ENCODE results near the gene P2RX1.
"Not testable (repeated sequence)": the region's sequence is repeated elsewhere in the genome, so short reads cannot be mapped to it uniquely, and the experiment has no call there.

Gene P2RX1

DNA sequence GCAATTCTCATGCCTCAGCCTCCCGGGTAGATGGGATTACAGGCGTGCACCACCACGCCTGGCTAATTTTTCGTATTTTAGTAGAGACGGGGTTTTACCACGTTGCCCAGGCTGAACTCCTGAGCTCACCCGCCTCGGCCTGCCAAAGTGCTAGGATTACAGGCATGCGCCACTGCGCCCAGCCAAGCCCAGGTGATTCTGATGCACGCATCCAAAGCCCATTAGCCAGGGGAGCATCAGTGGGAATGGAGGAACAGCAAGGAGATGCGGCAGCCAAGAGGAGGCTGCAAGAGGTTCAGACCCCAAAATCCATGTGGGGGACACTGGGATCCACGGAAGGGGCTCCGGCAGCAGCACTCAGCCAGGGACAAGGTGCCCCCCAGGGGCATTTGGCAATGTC is 35.9 kb upstream of the P2RX1 start:
- no peak for DNase-seq (ENCODE audit: low read depth in 2 of 2)

DNA sequence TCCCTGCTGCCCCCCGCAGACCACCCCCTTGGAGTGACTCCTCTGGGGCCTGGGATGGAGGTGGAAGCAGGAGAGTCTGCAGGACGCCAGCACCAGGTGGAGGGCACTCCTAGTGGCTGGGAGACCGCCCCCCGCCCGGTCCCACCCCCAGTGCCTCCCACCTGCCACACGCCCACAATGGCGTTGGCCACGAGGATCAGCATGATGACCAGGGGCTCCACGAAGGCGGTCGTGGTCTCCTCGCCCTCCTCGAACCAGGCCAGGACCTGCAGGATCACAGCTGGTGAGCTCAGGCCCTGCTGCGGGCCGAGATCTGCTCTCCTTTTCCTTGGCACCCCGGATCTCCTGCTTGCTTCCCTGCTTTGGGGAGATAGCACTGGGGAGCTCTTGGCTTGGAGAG is 35.2 kb upstream of the P2RX1 start:
- no peak for DNase-seq (ENCODE audit: low read depth in 2 of 2)

GRCh38 chr17:3951003-3951402 is 34.7 kb upstream of the P2RX1 start:
- DNase-seq (ENCODE audit: low read depth in 2 of 2): no peak

- DNase-seq (ENCODE audit: low read depth in 2 of 2): no peak
Observed at GRCh38 chr17:3950584-3950983, 34.3 kb upstream of the P2RX1 start.

- DNase-seq (ENCODE audit: low read depth in 2 of 2): no peak
Observed at GRCh38 chr17:3949418-3949817, 33.2 kb upstream of the P2RX1 start.

DNA sequence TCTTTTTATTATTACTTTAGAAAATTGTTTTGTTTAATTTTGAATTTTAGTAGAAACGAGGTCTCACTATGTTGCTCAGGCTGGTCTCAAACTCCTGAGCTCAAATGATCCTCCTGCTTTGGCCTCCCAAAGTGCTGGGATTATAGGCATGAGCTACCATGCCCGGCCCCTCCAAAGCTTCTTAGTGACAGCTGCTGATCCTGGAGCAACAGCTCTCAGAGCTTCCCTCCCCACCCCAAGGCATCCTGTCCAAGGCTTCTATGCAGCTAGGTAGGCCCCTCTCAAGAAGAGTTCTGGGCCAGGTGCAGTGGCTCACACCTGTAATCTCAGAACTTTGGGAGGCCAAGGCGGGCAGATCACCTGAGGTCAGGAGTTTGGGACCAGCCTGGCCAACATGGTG is 32.3 kb upstream of the P2RX1 start:
- DNase-seq (ENCODE audit: low read depth in 2 of 2): not testable (repeated sequence)

DNA sequence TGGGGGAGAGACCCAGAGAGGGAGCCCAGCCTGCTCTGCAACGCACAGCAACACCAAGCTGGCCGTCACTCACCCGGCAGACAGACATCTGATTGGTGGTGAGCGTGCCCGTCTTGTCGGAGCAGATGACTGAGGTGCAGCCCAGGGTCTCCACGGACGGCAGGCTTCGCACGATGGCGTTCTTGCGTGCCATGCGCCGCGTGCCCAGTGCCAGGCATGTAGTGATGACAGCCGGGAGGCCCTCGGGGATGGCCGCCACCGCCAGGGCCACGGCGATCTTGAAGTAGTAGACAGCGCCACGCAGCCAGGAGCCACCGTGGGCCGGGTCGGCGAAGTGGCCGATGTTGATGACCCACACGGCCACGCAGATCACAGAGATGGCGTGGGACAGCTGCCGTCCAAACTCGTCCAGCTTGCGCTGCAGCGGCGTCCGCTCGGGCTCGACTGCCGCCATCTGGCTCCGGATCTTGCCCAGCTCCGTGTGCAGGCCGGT is 31.1 kb upstream of the P2RX1 start:
- DNase-seq (ENCODE audit: low read depth in 2 of 2): no peak

DNA sequence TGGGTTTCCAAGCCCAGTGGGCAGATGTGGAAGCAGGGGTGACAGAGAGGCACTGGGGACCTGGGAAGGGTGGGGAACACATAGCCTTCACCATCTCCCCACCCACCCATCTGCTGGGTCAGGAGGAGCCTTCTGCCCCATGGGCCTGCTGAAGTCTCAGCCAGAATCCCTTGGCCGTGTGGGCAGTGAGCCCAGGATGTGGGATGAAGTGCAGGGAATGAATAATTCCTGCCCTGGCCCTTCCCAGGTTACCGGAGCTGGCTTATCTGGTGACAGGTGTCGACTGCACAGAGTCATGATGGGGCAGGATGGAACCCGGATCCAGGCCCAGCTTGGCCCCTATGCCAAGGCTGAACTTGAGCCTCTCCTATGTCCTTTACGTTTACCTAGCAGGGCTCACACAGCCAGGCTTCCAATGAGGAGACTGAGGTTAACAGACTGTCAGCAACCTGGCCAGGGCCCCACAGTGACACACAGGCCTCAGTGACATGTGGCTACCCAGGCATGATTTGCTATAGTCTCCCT is 30.5 kb upstream of the P2RX1 start:
- DNase-seq (ENCODE audit: low read depth in 2 of 2): no peak

GRCh38 chr17:3944485-3945388 is 28.5 kb upstream of the P2RX1 start:
- no peak for DNase-seq (ENCODE audit: low read depth in 2 of 2)

DNA sequence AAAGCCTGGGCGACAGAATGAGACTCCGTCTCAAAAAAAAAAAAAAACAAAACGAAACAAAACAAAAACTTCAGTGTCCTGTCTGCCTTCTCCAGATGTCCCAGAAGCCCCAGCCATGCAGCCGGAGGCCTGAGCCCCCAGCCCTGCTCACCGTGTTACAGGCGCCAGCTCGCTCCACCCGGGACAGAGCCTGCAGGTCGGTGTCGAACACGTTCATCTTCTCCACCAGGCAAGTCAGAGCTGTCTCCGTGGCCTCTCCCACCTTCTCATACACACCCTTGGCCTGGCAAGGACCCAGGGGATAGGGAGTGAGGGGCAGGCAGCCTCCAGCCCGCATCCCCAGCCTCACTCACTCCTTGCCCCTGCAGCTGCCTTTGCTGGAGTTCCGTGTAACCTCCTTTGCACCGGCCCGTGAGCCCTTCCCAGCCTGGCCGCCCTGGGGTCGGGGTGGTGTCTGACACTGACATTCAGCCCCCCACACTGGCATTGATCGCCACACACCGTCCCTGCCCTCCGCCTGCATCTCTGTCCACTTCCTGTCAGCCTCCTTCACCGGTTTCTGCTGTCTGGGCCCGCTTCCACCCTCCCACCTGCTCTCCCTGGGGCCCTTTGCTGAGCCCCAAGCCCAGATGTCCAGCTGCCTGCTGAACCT is 27.1 kb upstream of the P2RX1 start:
- DNase-seq (ENCODE audit: low read depth in 2 of 2): no peak

GRCh38 chr17:3940965-3941698 is 24.9 kb upstream of the P2RX1 start:
- no peak for DNase-seq (ENCODE audit: low read depth in 2 of 2)

DNA sequence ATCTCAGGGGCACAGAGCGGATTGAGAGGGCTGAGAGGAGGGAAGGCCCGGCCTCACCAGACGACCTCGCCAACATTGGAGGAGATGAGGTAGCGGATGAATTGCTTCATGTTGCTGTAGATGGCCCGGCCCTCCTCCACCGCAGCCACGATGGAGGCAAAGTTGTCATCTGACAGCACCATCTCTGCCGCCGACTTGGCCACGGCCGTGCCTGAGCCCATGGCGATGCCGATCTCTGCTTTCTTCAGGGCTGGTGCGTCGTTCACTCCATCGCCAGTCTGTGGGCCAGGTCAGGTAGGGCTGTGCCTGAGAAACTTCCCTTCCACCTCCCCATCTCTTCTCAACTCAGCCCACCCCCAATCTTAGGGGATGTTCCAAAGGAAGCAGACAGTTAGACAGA is 21.1 kb upstream of the P2RX1 start:
- DNase-seq (ENCODE audit: low read depth in 2 of 2): no peak

GRCh38 chr17:3935825-3936355 is 19.6 kb upstream of the P2RX1 start:
- no peak for DNase-seq (ENCODE audit: low read depth in 2 of 2)

GRCh38 chr17:3935140-3935542 is 18.9 kb upstream of the P2RX1 start:
- no peak for DNase-seq (ENCODE audit: low read depth in 2 of 2)

GRCh38 chr17:3929764-3930163 is 13.5 kb upstream of the P2RX1 start:
- no peak for DNase-seq (ENCODE audit: low read depth in 2 of 2)

DNA sequence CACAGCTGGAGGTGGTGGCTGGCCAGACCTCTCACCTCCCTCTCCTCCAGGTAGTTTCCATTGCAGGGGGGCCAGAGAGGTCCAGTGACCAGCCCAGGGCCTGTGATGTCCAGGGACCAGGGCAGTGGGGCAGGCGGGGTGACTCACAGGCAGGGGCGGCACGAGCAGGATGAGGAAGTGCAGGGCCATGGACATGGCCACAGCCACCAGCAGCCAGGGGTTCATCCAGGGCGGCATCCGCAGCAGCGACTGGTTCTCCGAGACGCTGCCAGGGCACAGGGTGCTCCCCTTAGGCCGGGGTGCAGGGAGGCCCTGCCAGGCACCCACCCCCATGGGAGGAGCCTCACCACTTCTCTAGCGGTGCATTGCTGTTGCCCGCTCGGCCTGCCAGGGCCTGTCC is 12.9 kb upstream of the P2RX1 start:
- no peak for DNase-seq (ENCODE audit: low read depth in 2 of 2)

DNA sequence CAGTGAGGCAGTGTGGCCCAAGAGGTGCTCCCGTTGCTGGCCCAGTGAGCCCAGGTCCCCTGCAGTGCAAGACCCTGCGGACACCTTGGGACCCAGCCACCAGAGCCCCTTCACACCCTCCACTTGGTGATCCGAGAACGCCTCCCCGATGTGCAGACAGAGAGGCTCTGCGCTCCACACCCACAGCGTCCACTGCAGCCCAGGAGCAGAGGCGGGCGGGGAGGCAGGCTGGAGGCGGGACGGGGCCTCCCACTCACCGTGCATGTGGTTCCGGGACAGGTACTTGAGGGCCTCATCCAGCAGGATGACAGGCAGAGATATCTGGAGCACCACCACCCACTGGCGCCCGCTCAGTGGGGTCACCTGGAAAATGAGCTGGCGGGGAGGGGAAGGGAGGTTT is 12.1 kb upstream of the P2RX1 start:
- DNase-seq (ENCODE audit: low read depth in 2 of 2): no peak

DNA sequence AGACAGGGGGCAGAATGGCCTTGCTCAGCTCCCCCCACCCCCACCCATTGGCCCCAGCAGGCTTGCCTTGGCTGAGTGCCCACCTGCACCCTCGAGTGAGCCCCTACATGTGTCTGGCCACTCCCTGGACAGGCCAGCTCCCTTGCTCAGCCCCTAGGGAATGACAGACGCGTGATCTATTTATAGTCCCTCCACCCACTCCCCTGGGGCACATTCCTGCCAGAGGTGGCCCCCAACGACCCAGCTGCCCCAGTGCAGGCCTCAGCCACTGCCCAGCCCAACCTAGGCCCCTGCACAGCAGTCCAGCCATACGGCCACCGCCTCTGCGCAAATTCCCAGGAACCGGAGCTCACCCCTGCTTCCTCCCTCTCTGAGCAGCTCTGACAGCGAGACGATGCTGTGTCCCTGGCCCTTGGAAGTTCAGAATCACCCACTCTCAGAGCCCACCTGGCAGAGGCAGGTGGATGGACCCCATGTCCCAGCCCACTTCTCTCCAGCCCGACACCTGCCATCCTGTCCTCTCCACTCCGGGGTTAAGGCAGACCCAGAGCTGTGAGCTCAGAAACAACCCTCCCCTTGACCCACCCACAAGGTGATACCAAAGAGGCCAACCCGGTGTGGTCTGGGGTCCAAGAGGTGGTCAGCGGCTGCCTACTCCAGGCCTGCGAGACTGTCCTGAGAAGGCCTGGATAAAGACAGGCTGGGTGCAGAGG is 11.5 kb upstream of the P2RX1 start:
- no peak for DNase-seq (ENCODE audit: low read depth in 2 of 2)

DNA sequence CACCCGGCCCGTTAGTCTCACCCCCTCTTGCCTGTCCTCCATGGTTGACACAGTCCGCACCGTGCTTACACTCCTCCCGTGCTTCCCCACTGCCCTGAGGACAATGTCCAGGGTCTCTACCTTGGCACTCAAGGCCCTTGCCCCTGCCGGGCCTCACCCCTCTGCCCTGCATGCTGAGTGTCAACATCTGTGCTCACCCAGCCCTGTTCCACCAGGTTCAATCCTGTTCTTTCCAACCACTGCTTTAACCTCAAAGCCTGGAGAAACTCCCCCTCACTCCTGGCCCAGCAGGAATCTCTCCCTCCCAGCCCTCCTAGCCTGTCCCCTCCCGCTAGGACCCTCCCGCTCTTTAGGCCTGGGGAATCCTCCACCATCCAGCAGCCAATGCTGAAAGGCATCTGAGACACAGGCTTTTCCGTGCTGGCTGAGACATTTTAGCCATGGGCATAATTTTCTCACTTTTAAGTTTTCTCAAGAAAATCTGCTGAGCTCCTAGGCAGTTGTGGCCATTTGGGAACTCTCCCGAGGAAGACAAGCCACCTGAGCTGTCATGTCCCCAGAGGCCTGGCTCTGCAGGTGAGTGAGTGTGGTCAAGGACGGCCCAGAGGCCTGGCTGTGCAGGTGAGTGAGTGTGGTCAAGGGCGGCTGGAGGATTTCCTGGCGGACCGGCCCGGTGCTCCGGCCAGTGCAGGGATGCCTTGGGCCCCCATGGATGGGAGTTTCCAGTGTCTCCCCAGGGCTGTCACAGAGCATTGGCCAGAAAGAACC is 10.8 kb upstream of the P2RX1 start:
- no peak for DNase-seq (ENCODE audit: low read depth in 2 of 2)

GRCh38 chr17:3925684-3926485 is 9.6 kb upstream of the P2RX1 start:
- DNase-seq (ENCODE audit: low read depth in 2 of 2): no peak
